Measurements from ENCODE around the gene SLC26A11. TPM values are rescaled to one million over a fixed set of nuclear protein-coding genes. Genes with fewer than 3 reads are reported as not detected.
"Not testable (repeated sequence)": the region's sequence is repeated elsewhere in the genome, so short reads cannot be mapped to it uniquely, and the experiment has no call there.

Gene SLC26A11
- total RNA-seq, 1 donor from 2014 or later: 51.6 TPM

GRCh38 chr17:80295146-80295545, 74.9 kb downstream of the SLC26A11 start:
- Histone ChIP-seq H3K36me3 (peaks cover 96% of the 10 kb centered on the region), H3K9me3 (no peaks in the 10 kb centered on the region), H3K4me3 (no peak overlapping the region), H3K27me3 (no peaks in the 10 kb centered on the region), H3K4me1 (no peaks in the 10 kb centered on the region), H3K27ac (no peak overlapping the region)
- intact Hi-C loops (cut with DNase I): no loop called here
- TF ChIP-seq CTCF (IDR thresholded peaks at IDR 0.05): no peak
- DNase-seq (no peak), ATAC-seq (no peak)

GRCh38 chr17:80295559-80295958, 75.3 kb downstream of the SLC26A11 start:
- DNase-seq (no peak), ATAC-seq (no peak)
- H3K36me3 ChIP-seq: peaks cover 97% of the 10 kb centered on the region
- H3K27me3 ChIP-seq: no peaks in the 10 kb centered on the region
- TF ChIP-seq CTCF (IDR thresholded peaks at IDR 0.05): no peak
- no peaks in the 10 kb centered on the region for H3K4me1 ChIP-seq
- H3K9me3 ChIP-seq: no peaks in the 10 kb centered on the region
- no peak overlapping the region for H3K27ac ChIP-seq
- H3K4me3 ChIP-seq: no peak overlapping the region
- intact Hi-C loops (cut with DNase I): no loop called here

GRCh38 chr17:80296221-80296620, 76.0 kb downstream of the SLC26A11 start:
- Histone ChIP-seq H3K27me3 (no peaks in the 10 kb centered on the region), H3K36me3 (peaks cover 97% of the 10 kb centered on the region), H3K4me3 (no peak overlapping the region), H3K9me3 (no peaks in the 10 kb centered on the region), H3K4me1 (no peaks in the 10 kb centered on the region), H3K27ac (no peak overlapping the region)
- intact Hi-C loops (cut with DNase I): no loop called here
- no peak for TF ChIP-seq CTCF (IDR thresholded peaks at IDR 0.05)
- DNase-seq (no peak), ATAC-seq (no peak)

- H3K9me3 ChIP-seq: no peaks in the 10 kb centered on the region
- no peak overlapping the region for H3K27ac ChIP-seq
- no peak overlapping the region for H3K4me3 ChIP-seq
- DNase-seq: no peak
- intact Hi-C loops (cut with DNase I): no loop called here
- H3K27me3 ChIP-seq: no peaks in the 10 kb centered on the region
- no peak for TF ChIP-seq CTCF (IDR thresholded peaks at IDR 0.05)
- H3K4me1 ChIP-seq: no peaks in the 10 kb centered on the region
- ATAC-seq: peak; percentile 15
- H3K36me3 ChIP-seq: peaks cover 97% of the 10 kb centered on the region
Observed at GRCh38 chr17:80297996-80298560, 77.9 kb downstream of the SLC26A11 start.

- ATAC-seq; H3K27me3 ChIP-seq; H3K27ac ChIP-seq; intact Hi-C loops (cut with DNase I); H3K9me3 ChIP-seq; H3K4me3 ChIP-seq; DNase-seq; H3K4me1 ChIP-seq: not testable (repeated sequence)
- H3K36me3 ChIP-seq: peaks cover 100% of the 10 kb centered on the region
Observed at GRCh38 chr17:80299350-80300100, 79.3 kb downstream of the SLC26A11 start.

GRCh38 chr17:80300756-80301155, 80.5 kb downstream of the SLC26A11 start:
- intact Hi-C loops (cut with DNase I); ATAC-seq; H3K4me3 ChIP-seq; H3K4me1 ChIP-seq; H3K27me3 ChIP-seq; H3K27ac ChIP-seq; DNase-seq; H3K9me3 ChIP-seq: not testable (repeated sequence)
- peaks cover 100% of the 10 kb centered on the region for H3K36me3 ChIP-seq

Other genes starting within 250 kb of the SLC26A11 start
- gene TBC1D16, start 184.6 kb upstream of the SLC26A11 start, total RNA-seq: 21.7 TPM
- 3.5 TPM for gene CCDC40, start 183.8 kb upstream of the SLC26A11 start, total RNA-seq
- 99.1 TPM for gene GAA, start 118.8 kb upstream of the SLC26A11 start, total RNA-seq
- gene EIF4A3, start 73.3 kb upstream of the SLC26A11 start, total RNA-seq: 56.0 TPM
- 1.1 TPM for gene CARD14, start 50.4 kb upstream of the SLC26A11 start, total RNA-seq
- gene SGSH, start 94 bp upstream of the SLC26A11 start, total RNA-seq: 59.8 TPM
- 236 TPM for gene RNF213, start 40.4 kb downstream of the SLC26A11 start, total RNA-seq
- gene ENDOV, start 194.7 kb downstream of the SLC26A11 start, total RNA-seq: 25.1 TPM